ENCODE results near the gene TSPAN32.

DNA sequence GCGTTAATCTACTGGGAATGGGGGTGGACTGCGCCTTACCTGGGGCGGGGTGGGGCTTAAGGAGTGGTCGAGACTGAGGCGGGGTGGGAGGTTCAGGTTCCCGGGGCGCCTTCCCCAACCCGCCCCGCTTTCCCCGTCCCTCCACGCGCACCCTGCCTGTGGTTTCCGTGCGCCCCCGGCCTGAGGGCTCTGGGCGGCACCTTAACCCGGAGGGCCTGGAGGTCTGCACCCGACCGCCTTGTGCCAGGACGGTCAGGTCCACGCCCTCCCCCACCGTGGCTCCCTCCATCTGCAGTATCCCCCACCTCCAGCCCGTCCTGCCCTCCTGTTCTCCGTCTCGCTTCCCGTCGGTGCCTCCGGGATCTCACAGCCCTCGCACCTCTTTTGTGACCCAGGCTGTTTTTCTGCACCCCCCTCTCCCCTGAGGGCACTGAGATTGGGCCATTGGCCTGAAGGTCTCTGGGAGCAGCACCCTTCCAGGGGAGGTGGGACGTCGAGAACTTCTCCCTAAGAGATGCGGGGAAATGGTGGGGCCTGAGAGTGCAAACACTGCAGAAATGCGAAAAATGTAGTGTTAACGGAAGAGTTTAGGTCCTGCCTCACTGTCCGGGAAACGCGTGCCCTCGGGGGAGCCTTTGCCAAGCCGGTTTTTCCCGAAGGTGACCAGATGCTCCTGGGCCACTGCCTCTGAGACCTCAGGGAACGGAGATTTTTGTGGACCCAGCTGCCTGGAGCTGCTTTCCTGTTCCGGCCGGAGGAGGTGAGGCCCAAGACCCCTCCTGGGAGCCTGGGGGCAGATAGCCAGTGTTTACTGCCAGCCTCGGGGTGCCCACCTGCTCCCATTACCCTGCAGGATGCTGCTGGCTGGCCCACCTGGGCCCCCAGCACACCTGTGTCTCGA lies 30.2 kb upstream of the TSPAN32 start:
- TF ChIP-seq, protein P1, sequence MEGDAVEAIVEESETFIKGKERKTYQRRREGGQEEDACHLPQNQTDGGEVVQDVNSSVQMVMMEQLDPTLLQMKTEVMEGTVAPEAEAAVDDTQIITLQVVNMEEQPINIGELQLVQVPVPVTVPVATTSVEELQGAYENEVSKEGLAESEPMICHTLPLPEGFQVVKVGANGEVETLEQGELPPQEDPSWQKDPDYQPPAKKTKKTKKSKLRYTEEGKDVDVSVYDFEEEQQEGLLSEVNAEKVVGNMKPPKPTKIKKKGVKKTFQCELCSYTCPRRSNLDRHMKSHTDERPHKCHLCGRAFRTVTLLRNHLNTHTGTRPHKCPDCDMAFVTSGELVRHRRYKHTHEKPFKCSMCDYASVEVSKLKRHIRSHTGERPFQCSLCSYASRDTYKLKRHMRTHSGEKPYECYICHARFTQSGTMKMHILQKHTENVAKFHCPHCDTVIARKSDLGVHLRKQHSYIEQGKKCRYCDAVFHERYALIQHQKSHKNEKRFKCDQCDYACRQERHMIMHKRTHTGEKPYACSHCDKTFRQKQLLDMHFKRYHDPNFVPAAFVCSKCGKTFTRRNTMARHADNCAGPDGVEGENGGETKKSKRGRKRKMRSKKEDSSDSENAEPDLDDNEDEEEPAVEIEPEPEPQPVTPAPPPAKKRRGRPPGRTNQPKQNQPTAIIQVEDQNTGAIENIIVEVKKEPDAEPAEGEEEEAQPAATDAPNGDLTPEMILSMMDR (conservative IDR thresholded peaks at IDR 0.05; ENCODE audit: low read length), result no peak
- TF ChIP-seq EZH2phosphoT487 (IDR thresholded peaks at IDR 0.05; ENCODE audit: borderline replicate concordance, low read depth, low read length), result no peak
